Panc1 (cell line): Measurements from ENCODE around the gene ATOSA.

ENCODE experiments used
- POLR2AphosphoS5 ChIP-seq: IDR thresholded peaks from 2 replicates; pipeline ENCODE4 v1.6.1; 2012; ENCODE audit warnings: mild to moderate bottlenecking, low read depth, low read length, moderate library complexity
- TCF7L2 ChIP-seq: IDR thresholded peaks from 2 replicates; pipeline ENCODE4 v1.6.1; 2011; ENCODE audit warnings: mild to moderate bottlenecking, low read depth, low read length, inconsistent platforms
- TF ChIP-seq, protein P1 (sequence below): fragments of 450-650 bp; IDR thresholded peaks from 2 replicates; pipeline ENCODE4 v1.5.1; 2017; ENCODE audit warnings: mild to moderate bottlenecking

DNA sequence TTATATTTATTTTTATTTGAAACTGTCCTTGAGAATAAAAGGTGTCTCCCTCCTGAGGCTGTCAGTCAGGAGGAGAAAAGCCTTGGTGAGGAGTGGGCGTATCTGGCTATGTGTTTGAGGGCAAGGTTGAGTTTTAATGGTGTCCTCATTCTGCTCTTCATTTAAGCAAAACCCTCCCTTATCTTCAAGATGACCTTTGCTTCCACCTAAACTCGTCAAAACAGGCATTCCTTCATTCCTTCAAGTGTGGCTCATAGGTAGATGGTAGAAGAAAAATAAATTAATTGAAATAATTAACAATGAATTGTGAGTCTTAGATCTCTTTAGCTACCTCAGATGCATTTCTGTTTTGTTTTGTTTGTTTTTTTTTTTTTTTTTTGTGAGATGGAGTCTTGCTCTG, 39.4 kb upstream of the ATOSA start:
- no peak for TF ChIP-seq TCF7L2
- TF ChIP-seq, protein P1, sequence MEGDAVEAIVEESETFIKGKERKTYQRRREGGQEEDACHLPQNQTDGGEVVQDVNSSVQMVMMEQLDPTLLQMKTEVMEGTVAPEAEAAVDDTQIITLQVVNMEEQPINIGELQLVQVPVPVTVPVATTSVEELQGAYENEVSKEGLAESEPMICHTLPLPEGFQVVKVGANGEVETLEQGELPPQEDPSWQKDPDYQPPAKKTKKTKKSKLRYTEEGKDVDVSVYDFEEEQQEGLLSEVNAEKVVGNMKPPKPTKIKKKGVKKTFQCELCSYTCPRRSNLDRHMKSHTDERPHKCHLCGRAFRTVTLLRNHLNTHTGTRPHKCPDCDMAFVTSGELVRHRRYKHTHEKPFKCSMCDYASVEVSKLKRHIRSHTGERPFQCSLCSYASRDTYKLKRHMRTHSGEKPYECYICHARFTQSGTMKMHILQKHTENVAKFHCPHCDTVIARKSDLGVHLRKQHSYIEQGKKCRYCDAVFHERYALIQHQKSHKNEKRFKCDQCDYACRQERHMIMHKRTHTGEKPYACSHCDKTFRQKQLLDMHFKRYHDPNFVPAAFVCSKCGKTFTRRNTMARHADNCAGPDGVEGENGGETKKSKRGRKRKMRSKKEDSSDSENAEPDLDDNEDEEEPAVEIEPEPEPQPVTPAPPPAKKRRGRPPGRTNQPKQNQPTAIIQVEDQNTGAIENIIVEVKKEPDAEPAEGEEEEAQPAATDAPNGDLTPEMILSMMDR, result no peak
- no peak for TF ChIP-seq POLR2AphosphoS5
